GM19035 (cell line): ENCODE results near the gene DMXL1.

Experiments
- ATAC-seq: cut with Tn5 transposase; IDR thresholded peaks from one replicate; pipeline ENCODE4 v1.9.1; 2021; ENCODE audit not compliant: unreplicated experiment

The DMXL1 gene

GRCh38 chr5:119070828-119071560 is at the start of gene DMXL1:
TSS of gene DMXL1 (plus strand) at chr5:119071087. CDS start at chr5:119071570, 483 bp downstream.
- ATAC-seq, result peak; percentile 80

- no peak for ATAC-seq
These were observed 49.6 kb upstream of the DMXL1 start for GRCh38 chr5:119021149-119021732.

- ATAC-seq, result peak; percentile 70
These were observed 48.7 kb upstream of the DMXL1 start for GRCh38 chr5:119022017-119022745.

- ATAC-seq, result no peak
These were observed 48.1 kb upstream of the DMXL1 start for GRCh38 chr5:119022773-119023172.

GRCh38 chr5:119028575-119028974 is 42.3 kb upstream of the DMXL1 start:
- no peak for ATAC-seq

- peak; percentile 89 for ATAC-seq
These were observed 39.6 kb upstream of the DMXL1 start for GRCh38 chr5:119031011-119031886.

GRCh38 chr5:119031905-119032304 is 39.0 kb upstream of the DMXL1 start:
- peak; percentile 44 for ATAC-seq

GRCh38 chr5:119032656-119033055 is 38.2 kb upstream of the DMXL1 start:
- ATAC-seq, result no peak

GRCh38 chr5:119033135-119033534 is 37.8 kb upstream of the DMXL1 start:
- ATAC-seq, result no peak

GRCh38 chr5:119036101-119036762 is 34.7 kb upstream of the DMXL1 start:
- no peak for ATAC-seq

- ATAC-seq, result no peak
These were observed 33.2 kb upstream of the DMXL1 start for GRCh38 chr5:119037496-119038215.

GRCh38 chr5:119048246-119048645 is 22.6 kb upstream of the DMXL1 start:
- no peak for ATAC-seq

- ATAC-seq, result no peak
These were observed 20.9 kb upstream of the DMXL1 start for GRCh38 chr5:119049824-119050449.

GRCh38 chr5:119054101-119054500 is 16.8 kb upstream of the DMXL1 start:
- no peak for ATAC-seq

GRCh38 chr5:119055294-119055693 is 15.6 kb upstream of the DMXL1 start:
- ATAC-seq, result no peak

GRCh38 chr5:119058979-119059529 is 11.8 kb upstream of the DMXL1 start:
- ATAC-seq, result no peak

- no peak for ATAC-seq
These were observed 11.1 kb upstream of the DMXL1 start for GRCh38 chr5:119059740-119060255.

GRCh38 chr5:119063579-119064379 is 7.1 kb upstream of the DMXL1 start:
- peak; percentile 71 for ATAC-seq
